ENCODE measurements around the gene P3H3.
"Not testable (repeated sequence)": the region's sequence is repeated elsewhere in the genome, so short reads cannot be mapped to it uniquely, and the experiment has no call there.

DNA sequence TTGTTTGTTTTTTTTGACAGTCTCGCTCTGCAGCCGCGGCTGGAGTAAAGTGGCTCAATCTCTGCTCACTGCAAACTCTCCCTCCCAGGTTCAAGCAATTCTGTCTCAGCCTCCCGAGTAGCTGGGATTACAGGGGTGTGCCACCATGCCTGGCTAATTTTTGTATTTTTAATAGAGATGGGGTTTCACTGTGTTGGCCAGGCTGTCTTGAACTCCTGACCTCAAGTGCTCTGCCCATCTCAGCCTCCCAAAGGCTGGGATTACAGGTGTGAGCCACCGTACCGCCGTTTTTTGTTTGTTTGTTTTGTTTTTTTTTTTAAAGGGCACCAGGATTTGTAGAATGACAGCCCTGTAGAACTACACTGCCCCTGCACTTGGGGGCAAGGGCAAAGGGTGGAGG is 60.6 kb downstream of the P3H3 start:
- TF ChIP-seq, protein P1, sequence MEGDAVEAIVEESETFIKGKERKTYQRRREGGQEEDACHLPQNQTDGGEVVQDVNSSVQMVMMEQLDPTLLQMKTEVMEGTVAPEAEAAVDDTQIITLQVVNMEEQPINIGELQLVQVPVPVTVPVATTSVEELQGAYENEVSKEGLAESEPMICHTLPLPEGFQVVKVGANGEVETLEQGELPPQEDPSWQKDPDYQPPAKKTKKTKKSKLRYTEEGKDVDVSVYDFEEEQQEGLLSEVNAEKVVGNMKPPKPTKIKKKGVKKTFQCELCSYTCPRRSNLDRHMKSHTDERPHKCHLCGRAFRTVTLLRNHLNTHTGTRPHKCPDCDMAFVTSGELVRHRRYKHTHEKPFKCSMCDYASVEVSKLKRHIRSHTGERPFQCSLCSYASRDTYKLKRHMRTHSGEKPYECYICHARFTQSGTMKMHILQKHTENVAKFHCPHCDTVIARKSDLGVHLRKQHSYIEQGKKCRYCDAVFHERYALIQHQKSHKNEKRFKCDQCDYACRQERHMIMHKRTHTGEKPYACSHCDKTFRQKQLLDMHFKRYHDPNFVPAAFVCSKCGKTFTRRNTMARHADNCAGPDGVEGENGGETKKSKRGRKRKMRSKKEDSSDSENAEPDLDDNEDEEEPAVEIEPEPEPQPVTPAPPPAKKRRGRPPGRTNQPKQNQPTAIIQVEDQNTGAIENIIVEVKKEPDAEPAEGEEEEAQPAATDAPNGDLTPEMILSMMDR (IDR thresholded peaks at IDR 0.05; ENCODE audit: low read length), result not testable (repeated sequence)
- TF ChIP-seq EZH2 (optimal IDR thresholded peaks at IDR 0.05; ENCODE audit: low read depth, low read length); EZH2phosphoT487 (IDR thresholded peaks at IDR 0.05; ENCODE audit: low read length): not testable (repeated sequence)
